K562 (cell line): ENCODE data around the gene ENTREP3. TPM values are rescaled to one million over a fixed set of nuclear protein-coding genes. Genes with fewer than 3 reads are reported as not detected.

ENCODE experiments used
- ATAC-seq: fragments of 200-7000 bp; cut with Tn5 transposase; 3 replicates; pipeline ENCODE4 v1.9.1; 2020; ENCODE audit warnings: moderate library complexity
- BruUV-seq: library from RNA; stranded (reverse); fragments of 400-500 nt; replicated peaks from 2 replicates; lab custom pipeline; 2021; lab: Mats Ljungman, UMichigan
- CTCF ChIA-PET: fragments of 300-600 bp; formaldehyde crosslinking; extraction: SDS; loops from one replicate; lab custom pipeline; 2021; ENCODE audit warnings: low intra/inter-chr PET ratio; lab: Yijun Ruan, JAX
- POLR2A ChIA-PET: fragments of 300-600, 350-650 bp; sonication (Branson Sonifier 250); formaldehyde crosslinking; extraction: SDS; loops from one replicate; lab custom pipeline; 2021; ENCODE audit warnings: antibody characterized with exemption, inconsistent platforms; lab: Yijun Ruan, JAX
- DNase-seq, 4 experiments: peaks; one replicate each; pipeline versions ENCODE4 v3.0.0 to v3.0.0-alpha.2; 2011 to 2018; ENCODE audit warnings: low spot score in 3 of 4, mixed read lengths in 3 of 4; ENCODE audit errors: extremely low read depth in 1 of 4
- FAIRE-seq: peaks from 2 replicates; lab custom pipeline; 2011; peaks lifted over from hg19 to GRCh38; lab: Jason Lieb, UNC
- H2AFZ ChIP-seq: 2 replicates; pipeline ENCODE4 v1.6.0; 2011; ENCODE audit warnings: low read depth, low read length, control low read depth, inconsistent platforms
- H3K27ac ChIP-seq: fragments of 200-600 bp; 3 replicates; pipeline ENCODE4 v1.8.0; 2011; ENCODE audit warnings: low read depth, mild to moderate bottlenecking, control low read depth, inconsistent platforms, low read length, moderate library complexity, mixed read lengths; ENCODE audit errors: extremely low read depth
- H3K27me3 ChIP-seq, 2 experiments: fragments of 300-600 bp in 1 of 2; 2 replicates in 1 of 2; 3 replicates in 1 of 2; pipeline versions ENCODE4 v1.6.0 to v1.8.0; 2011; ENCODE audit warnings: inconsistent platforms in 2 of 2, low read length in 2 of 2, mild to moderate bottlenecking in 1 of 2, mixed read lengths in 1 of 2, moderate library complexity in 1 of 2; ENCODE audit not compliant: control insufficient read depth in 2 of 2, insufficient read depth in 2 of 2
- H3K36me3 ChIP-seq: fragments of 300-600 bp; 3 replicates; pipeline ENCODE4 v1.8.0; 2011; ENCODE audit warnings: mild to moderate bottlenecking, low read length, inconsistent platforms; ENCODE audit not compliant: control insufficient read depth, insufficient read depth
- H3K4me1 ChIP-seq, 2 experiments: fragments of 200-600 bp in 1 of 2; replicated peaks in 1 of 2; 2 replicates in 1 of 2; 3 replicates in 1 of 2; pipeline versions ENCODE4 v1.5.1 to v1.8.0; 2011; ENCODE audit warnings: inconsistent platforms in 2 of 2, low read length in 2 of 2, mild to moderate bottlenecking in 1 of 2, mixed read lengths in 1 of 2, moderate library complexity in 1 of 2; ENCODE audit not compliant: control insufficient read depth in 2 of 2, insufficient read depth in 2 of 2
- H3K4me2 ChIP-seq: 2 replicates; pipeline ENCODE4 v1.6.1; 2011; ENCODE audit warnings: low read length, control low read depth, inconsistent platforms, mixed read lengths; ENCODE audit not compliant: insufficient read depth
- H3K4me3 ChIP-seq: fragments of 200-600 bp; sonication (generic), shearing (Covaris generic); 2 replicates; pipeline ENCODE4 v1.5.1; 2016; ENCODE audit warnings: control low read depth, inconsistent platforms
- H3K79me2 ChIP-seq: fragments of 200-600 bp; 3 replicates; pipeline ENCODE4 v1.8.0; 2011; ENCODE audit warnings: low read length, inconsistent platforms; ENCODE audit not compliant: control insufficient read depth, insufficient read depth
- H3K9ac ChIP-seq, 2 experiments: 2 replicates each; pipeline versions ENCODE4 v1.6.0 to v1.6.1; 2011; ENCODE audit warnings: low read depth in 2 of 2, low read length in 2 of 2, control low read depth in 1 of 2, inconsistent platforms in 1 of 2, mild to moderate bottlenecking in 1 of 2, mixed read lengths in 1 of 2; ENCODE audit not compliant: insufficient read depth in 1 of 2
- H3K9me1 ChIP-seq: one replicate; pipeline ENCODE4 v1.6.0; 2011; ENCODE audit warnings: inconsistent platforms, mild to moderate bottlenecking, low read length, moderate library complexity; ENCODE audit not compliant: control insufficient read depth, insufficient read depth
- H3K9me3 ChIP-seq: replicated peaks from 2 replicates; pipeline ENCODE4 v1.5.1; 2011; ENCODE audit warnings: low read depth, low read length, inconsistent platforms; ENCODE audit not compliant: control insufficient read depth, insufficient read depth
- H4K20me1 ChIP-seq: replicated peaks from 2 replicates; pipeline ENCODE4 v1.6.1; 2011; ENCODE audit warnings: low read length, inconsistent platforms, mixed read lengths; ENCODE audit not compliant: control insufficient read depth, insufficient read depth
- CHD4 ChIP-seq: fragments of 200-600 bp; sonication (generic); IDR thresholded peaks from 3 replicates; pipeline ENCODE4 v1.6.1; 2012; ENCODE audit warnings: low read depth, mild to moderate bottlenecking, mixed read lengths, low read length, inconsistent platforms; ENCODE audit not compliant: insufficient read depth, insufficient replicate concordance, poor library complexity, severe bottlenecking
- CTBP1 ChIP-seq: fragments of 450-650 bp; IDR thresholded peaks from 2 replicates; pipeline ENCODE4 v1.6.1; 2016; ENCODE audit warnings: borderline replicate concordance
- HDAC6 ChIP-seq: IDR thresholded peaks from 2 replicates; pipeline ENCODE4 v1.6.1; 2012; ENCODE audit warnings: low read depth, mild to moderate bottlenecking, control low read depth, inconsistent platforms, low read length, moderate library complexity
- MAFK ChIP-seq: IDR thresholded peaks from 2 replicates; pipeline ENCODE4 v1.6.1; 2011; ENCODE audit warnings: low read length, improper control_type of control experiment
- NR1H2 ChIP-seq: sonication (generic); formaldehyde crosslinking; IDR thresholded peaks from 2 replicates; pipeline ENCODE4 v1.4.0; 2020; ENCODE audit warnings: mild to moderate bottlenecking, missing genetic modification reagents
- SNIP1 ChIP-seq: fragments of 450-650 bp; IDR thresholded peaks from 2 replicates; pipeline ENCODE4 v1.7.1; 2017; ENCODE audit warnings: low read depth, mild to moderate bottlenecking
- ZC3H11A ChIP-seq: IDR thresholded peaks from 2 replicates; pipeline ENCODE4 v1.6.1; 2012; ENCODE audit warnings: low read depth, low read length, improper control_type of control experiment
- ZNF384 ChIP-seq: IDR thresholded peaks from 2 replicates; pipeline ENCODE4 v1.6.1; 2012; ENCODE audit warnings: low read depth, low read length, improper control_type of control experiment
- ZNF583 ChIP-seq: fragments of 250-450 bp; sonication (Bioruptor Pico); IDR thresholded peaks from 2 replicates; pipeline ENCODE4 v1.4.0; 2020
- WGBS: fragments of 100-300 bp; shearing (Covaris generic); methylation state at CpG from one replicate; pipeline ENCODE4 v1.1.6; 2016; ENCODE audit warnings: low coverage, mixed read lengths; ENCODE audit not compliant: insufficient coverage; ENCODE audit errors: missing lambda C conversion rate; 5-methylcytosine and 5-hydroxymethylcytosine counted together
- in situ Hi-C: fragments of 300-500 bp; cut with MboI; formaldehyde crosslinking; loops from 4 replicates; pipeline ENCODE4 v1.15.0; 2018; ENCODE audit warnings: inconsistent platforms, mixed read lengths
- intact Hi-C: fragments of 100-400 bp; cut with micrococcal nuclease; formaldehyde crosslinking; loops from 2 replicates; pipeline ENCODE4 v1.14.2; 2022
- polyA plus RNA-seq, 8 experiments: library from polyadenylated mRNA; depleted of rRNA in 4 of 8; stranded (reverse) in 5 of 8; unstranded in 3 of 8; fragments of >200 nt; fragmentation: Nextera tagmentation in 2 of 8; fragmentation: Illumina TruSeq in 1 of 8; extraction: Ambion mirVana in 2 of 8; extraction: Trizol in 1 of 8; gene quantifications; 2 replicates each; pipeline versions ENCODE4 v1.2.1 to v1.2.3, GENCODE V29; 2011 to 2014; ENCODE audit warnings: inconsistent platforms in 1 of 8, missing spikeins in 1 of 8
- total RNA-seq, 7 experiments: library from RNA; depleted of rRNA in 6 of 7; stranded (reverse); fragments of >200 nt in 6 of 7; fragmentation: Illumina TruSeq in 2 of 7; extraction: Trizol in 2 of 7; gene quantifications; 2 replicates each; pipeline versions ENCODE4 v1.2.1 to v1.2.3, GENCODE V29; 2011 to 2021; ENCODE audit warnings: low replicate concordance in 1 of 7
- TF ChIP-seq, protein P1 (sequence below): fragments of 450-650 bp; IDR thresholded peaks from 2 replicates; pipeline ENCODE4 v1.6.1; 2018; ENCODE audit not compliant: partially characterized antibody
- TF ChIP-seq, protein P2 (sequence below), 2 experiments: fragments of 450-650 bp in 1 of 2; sonication (generic) in 1 of 2; formaldehyde crosslinking; conservative IDR thresholded peaks; 2 replicates each; pipeline versions ENCODE4 v1.4.0 to v1.8.1; 2020 to 2022; ENCODE audit warnings: mild to moderate bottlenecking in 1 of 2, missing genetic modification reagents in 1 of 2
- TF ChIP-seq, protein P3 (sequence below): fragments of 250-450 bp; sonication (Bioruptor Pico); IDR thresholded peaks from 2 replicates; pipeline ENCODE4 v1.5.0; 2021; ENCODE audit warnings: mild to moderate bottlenecking, moderate library complexity

Gene ENTREP3
- total and polyA plus RNA-seq, 9 of the 15 experiments (the other 6 are each of a cell fraction or from before 2014, with no cell fraction given): 1.9 to 41.8 (median 5.9) TPM

DNA sequence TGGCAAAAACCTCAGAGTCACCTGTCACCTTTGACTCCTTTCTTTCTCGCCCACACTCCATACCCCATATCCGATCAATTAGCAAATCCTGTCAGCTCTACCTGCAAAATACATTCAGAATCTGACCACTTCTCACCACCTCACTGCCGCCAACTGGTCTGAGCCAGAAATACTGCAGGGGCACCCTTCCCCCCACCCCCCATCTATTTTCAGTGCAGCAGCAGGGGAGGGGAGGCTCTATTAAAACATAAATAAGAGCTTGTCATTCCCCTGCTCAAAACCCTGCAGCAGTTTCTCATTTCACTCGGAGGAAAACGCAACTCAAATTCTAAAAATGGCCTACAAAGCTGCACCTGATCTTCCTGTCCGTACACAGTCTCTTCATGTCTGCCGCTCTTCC lies 42.1 kb upstream of the ENTREP3 start (continued):
- TF ChIP-seq, protein P1, sequence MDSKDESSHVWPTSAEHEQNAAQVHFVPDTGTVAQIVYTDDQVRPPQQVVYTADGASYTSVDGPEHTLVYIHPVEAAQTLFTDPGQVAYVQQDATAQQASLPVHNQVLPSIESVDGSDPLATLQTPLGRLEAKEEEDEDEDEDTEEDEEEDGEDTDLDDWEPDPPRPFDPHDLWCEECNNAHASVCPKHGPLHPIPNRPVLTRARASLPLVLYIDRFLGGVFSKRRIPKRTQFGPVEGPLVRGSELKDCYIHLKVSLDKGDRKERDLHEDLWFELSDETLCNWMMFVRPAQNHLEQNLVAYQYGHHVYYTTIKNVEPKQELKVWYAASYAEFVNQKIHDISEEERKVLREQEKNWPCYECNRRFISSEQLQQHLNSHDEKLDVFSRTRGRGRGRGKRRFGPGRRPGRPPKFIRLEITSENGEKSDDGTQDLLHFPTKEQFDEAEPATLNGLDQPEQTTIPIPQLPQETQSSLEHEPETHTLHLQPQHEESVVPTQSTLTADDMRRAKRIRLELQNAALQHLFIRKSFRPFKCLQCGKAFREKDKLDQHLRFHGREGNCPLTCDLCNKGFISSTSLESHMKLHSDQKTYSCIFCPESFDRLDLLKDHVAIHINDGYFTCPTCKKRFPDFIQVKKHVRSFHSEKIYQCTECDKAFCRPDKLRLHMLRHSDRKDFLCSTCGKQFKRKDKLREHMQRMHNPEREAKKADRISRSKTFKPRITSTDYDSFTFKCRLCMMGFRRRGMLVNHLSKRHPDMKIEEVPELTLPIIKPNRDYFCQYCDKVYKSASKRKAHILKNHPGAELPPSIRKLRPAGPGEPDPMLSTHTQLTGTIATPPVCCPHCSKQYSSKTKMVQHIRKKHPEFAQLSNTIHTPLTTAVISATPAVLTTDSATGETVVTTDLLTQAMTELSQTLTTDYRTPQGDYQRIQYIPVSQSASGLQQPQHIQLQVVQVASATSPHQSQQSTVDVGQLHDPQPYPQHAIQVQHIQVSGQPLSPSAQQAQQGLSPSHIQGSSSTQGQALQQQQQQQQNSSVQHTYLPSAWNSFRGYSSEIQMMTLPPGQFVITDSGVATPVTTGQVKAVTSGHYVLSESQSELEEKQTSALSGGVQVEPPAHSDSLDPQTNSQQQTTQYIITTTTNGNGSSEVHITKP: peak; percentile 31
- TF ChIP-seq CHD4: no peak

DNA sequence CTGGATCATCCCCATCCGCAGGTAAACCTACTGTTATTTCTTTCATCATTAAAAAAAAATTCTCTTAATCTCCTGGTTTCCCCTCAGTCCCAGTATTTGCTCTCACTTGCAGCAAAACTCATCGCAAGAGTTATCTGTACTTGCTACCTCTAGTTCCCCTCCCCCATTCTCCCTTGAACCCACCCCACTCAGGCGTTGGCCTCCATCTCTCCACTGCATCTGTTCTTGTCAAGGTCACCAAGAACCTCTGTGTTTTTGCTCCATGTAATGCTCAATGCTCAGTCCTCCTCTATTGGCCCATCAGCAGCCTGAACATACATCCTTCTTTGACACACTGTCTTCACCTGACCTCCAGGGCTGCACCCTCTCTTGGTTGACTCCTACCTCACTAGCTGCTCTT lies 41.4 kb upstream of the ENTREP3 start:
- in situ Hi-C loops (no loop called here), intact Hi-C loops (no loop called here)
- Histone ChIP-seq H4K20me1 (no peaks in the 10 kb centered on the region), H3K36me3 (peaks cover 45% of the 10 kb centered on the region), H3K4me1 (peaks cover 12 to 43% of the 10 kb centered on the region in 2 experiments; a peak in 4 of 5 replicates), H2AFZ (no peak overlapping the region), H3K27ac (no peak overlapping the region), H3K9me3 (no peaks in the 10 kb centered on the region), H3K27me3 (no peaks in the 10 kb centered on the region), H3K4me3 (no peak overlapping the region), H3K9me1 (no peaks in the 10 kb centered on the region), H3K9ac (peak overlapping the region in 1 of 2 experiments; percentile 6; a peak in 1 of 4 replicates), H3K79me2 (peaks cover 37% of the 10 kb centered on the region), H3K4me2 (no peak overlapping the region)
- POLR2A ChIA-PET: interaction anchor here (1.8 kb wide), 1 partner anchor 11 kb away, joined by 8 read pairs; the partner anchor contains the start of gene FDPS
- DNase-seq (peak in 2 of 4 experiments; percentile 43 to 57), FAIRE-seq (no peak), ATAC-seq (no peak)
- no TSS peak for BruUV-seq
- WGBS: 46% methylated on average over 3 of the region's 3 CpGs
- CTCF ChIA-PET: interaction anchor here (0.6 kb wide), 1 partner anchor 352 kb away, joined by 4 read pairs; no protein-coding TSS in a partner anchor
- no peak for TF ChIP-seq CTBP1
- no peak for TF ChIP-seq SNIP1
- TF ChIP-seq MAFK: no peak
- no peak for TF ChIP-seq ZNF384
- TF ChIP-seq, protein P2, sequence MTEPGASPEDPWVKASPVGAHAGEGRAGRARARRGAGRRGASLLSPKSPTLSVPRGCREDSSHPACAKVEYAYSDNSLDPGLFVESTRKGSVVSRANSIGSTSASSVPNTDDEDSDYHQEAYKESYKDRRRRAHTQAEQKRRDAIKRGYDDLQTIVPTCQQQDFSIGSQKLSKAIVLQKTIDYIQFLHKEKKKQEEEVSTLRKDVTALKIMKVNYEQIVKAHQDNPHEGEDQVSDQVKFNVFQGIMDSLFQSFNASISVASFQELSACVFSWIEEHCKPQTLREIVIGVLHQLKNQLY (CRISPR knock-in tag; conservative IDR thresholded peaks at IDR 0.05): no peak
- TF ChIP-seq, protein P3, sequence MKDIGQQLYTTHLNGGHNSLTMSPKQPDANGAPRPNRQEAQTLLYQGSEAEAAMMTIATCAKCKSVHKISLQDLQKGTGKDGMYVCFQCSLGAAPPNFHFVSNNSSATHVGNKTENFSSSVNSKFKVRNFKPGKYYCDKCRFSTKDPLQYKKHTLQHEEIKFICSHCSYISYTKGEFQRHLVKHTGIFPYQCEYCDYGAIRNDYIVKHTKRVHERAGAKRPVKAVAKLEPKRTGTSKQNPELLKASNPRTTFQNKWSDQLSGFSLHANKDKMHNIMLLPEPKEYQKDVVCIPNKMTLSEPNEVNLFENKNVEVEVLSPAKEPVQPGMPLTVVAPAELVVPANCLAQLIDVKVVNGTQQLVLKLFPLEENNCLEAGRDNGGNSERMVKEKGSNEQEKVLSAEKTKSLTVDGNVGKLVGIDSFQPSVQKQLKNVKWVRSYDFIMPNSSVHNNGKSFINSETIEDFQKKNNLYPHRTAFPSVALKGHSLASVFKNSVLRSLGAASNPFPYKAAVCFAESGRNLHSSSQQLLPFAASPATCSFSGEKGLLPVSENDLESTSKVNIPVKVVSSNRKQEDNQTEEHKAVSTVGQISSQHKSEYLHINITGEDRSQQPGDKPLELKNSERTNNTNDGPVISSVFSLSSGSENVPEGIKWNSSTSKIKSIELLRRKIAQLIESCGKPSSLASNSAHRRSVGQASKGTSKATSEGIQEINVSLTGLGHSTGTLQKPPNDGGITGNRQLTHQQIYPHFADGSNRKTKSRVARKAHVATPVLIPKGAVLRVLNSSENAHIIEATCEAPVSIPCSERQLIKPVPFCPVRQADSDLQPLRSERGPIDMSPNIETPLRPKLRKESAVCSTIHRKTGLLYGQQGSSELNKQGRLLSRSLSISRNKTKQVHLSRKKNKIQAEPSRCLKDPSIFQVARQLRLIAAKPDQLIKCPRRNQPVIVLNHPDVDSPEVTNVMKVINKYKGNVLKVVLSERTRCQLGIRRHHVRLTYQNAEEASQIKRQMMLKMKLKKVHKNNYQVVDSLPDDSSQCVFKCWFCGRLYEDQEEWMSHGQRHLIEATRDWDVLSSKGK (CRISPR knock-in tag): no peak
- no peak for TF ChIP-seq ZNF583 (CRISPR knock-in tag)
- no peak for TF ChIP-seq HDAC6
- no peak for TF ChIP-seq ZC3H11A
- no peak for TF ChIP-seq NR1H2
